GM19468 (cell line): ENCODE results near the gene AATK.
"Not testable (repeated sequence)": the region's sequence is repeated elsewhere in the genome, so short reads cannot be mapped to it uniquely, and the experiment has no call there.

Experiments
- ATAC-seq: cut with Tn5 transposase; IDR thresholded peaks from one replicate; pipeline ENCODE4 v1.9.1; 2021; ENCODE audit warnings: mild to moderate bottlenecking, moderate library complexity, moderate number of reproducible peaks; ENCODE audit not compliant: unreplicated experiment; ENCODE audit errors: extremely low read depth

Gene AATK

GRCh38 chr17:81084680-81085419 is 81.2 kb downstream of the AATK start:
- ATAC-seq: no peak

GRCh38 chr17:81083125-81083765 is 82.8 kb downstream of the AATK start:
- ATAC-seq: no peak

GRCh38 chr17:81082177-81083073 is 83.6 kb downstream of the AATK start:
- ATAC-seq: no peak

- ATAC-seq: no peak
These were observed 84.5 kb downstream of the AATK start for GRCh38 chr17:81081222-81082176.

GRCh38 chr17:81080019-81080418 is 86.0 kb downstream of the AATK start:
- no peak for ATAC-seq

GRCh38 chr17:81078026-81078913 is 87.8 kb downstream of the AATK start:
- not testable (repeated sequence) for ATAC-seq

GRCh38 chr17:81076141-81076679 is 89.8 kb downstream of the AATK start:
- no peak for ATAC-seq

GRCh38 chr17:81075307-81075706 is 90.7 kb downstream of the AATK start:
- no peak for ATAC-seq

- no peak for ATAC-seq
These were observed 91.1 kb downstream of the AATK start for GRCh38 chr17:81074875-81075274.

GRCh38 chr17:81073967-81074839 is 91.8 kb downstream of the AATK start:
- no peak for ATAC-seq

- no peak for ATAC-seq
These were observed 94.0 kb downstream of the AATK start for GRCh38 chr17:81071761-81072741.

GRCh38 chr17:81070541-81071246 is 95.3 kb downstream of the AATK start:
- no peak for ATAC-seq

- no peak for ATAC-seq
These were observed 96.8 kb downstream of the AATK start for GRCh38 chr17:81069135-81069645.

- ATAC-seq: no peak
These were observed 97.4 kb downstream of the AATK start for GRCh38 chr17:81068411-81069134.

- ATAC-seq: no peak
These were observed 98.6 kb downstream of the AATK start for GRCh38 chr17:81067391-81067811.
